Epithelial cell of proximal tubule (primary cell): ENCODE results near the gene DDX10. TPM values are rescaled to one million over a fixed set of nuclear protein-coding genes. Genes with fewer than 3 reads are reported as not detected.
"Not testable (repeated sequence)": the region's sequence is repeated elsewhere in the genome, so short reads cannot be mapped to it uniquely, and the experiment has no call there.

ENCODE experiments used
- DNase-seq: peaks from one replicate; pipeline ENCODE4 v3.0.0-alpha.2; 2011; ENCODE audit warnings: low read depth
- H3K4me3 ChIP-seq: 2 replicates; pipeline ENCODE4 v1.5.1; 2011; ENCODE audit warnings: low read depth, mild to moderate bottlenecking, low read length
- CTCF ChIP-seq: conservative IDR thresholded peaks from 2 replicates; pipeline ENCODE4 v1.5.1; 2012; ENCODE audit warnings: low read depth, mild to moderate bottlenecking, low read length
- total RNA-seq: library from RNA; depleted of rRNA; stranded (reverse); fragments of >200 nt; gene quantifications from 2 replicates; pipeline ENCODE4 v1.2.3, GENCODE V29; 2015

The DDX10 gene
- total RNA-seq, 1 donor from 2014 or later = 28.9 TPM

GRCh38 chr11:108727665-108728064 is 62.8 kb downstream of the DDX10 start:
- TF ChIP-seq CTCF = no peak
- no peak overlapping the region for H3K4me3 ChIP-seq
- DNase-seq = no peak

GRCh38 chr11:108729227-108729871 is 64.5 kb downstream of the DDX10 start:
- TF ChIP-seq CTCF = no peak
- no peak for DNase-seq
- no peak overlapping the region for H3K4me3 ChIP-seq

GRCh38 chr11:108732395-108732794 is 67.5 kb downstream of the DDX10 start:
- H3K4me3 ChIP-seq = no peak overlapping the region
- TF ChIP-seq CTCF = no peak
- no peak for DNase-seq

- no peak for TF ChIP-seq CTCF
- H3K4me3 ChIP-seq = peak overlapping the region; percentile 30
- DNase-seq = peak; percentile 58
Observed at GRCh38 chr11:108733479-108734116, 68.7 kb downstream of the DDX10 start.

GRCh38 chr11:108734283-108734682 is 69.4 kb downstream of the DDX10 start:
- DNase-seq = no peak

GRCh38 chr11:108734956-108735559 is 70.2 kb downstream of the DDX10 start:
- H3K4me3 ChIP-seq = no peak overlapping the region
- TF ChIP-seq CTCF = peak; percentile 69
- DNase-seq = no peak

More at GRCh38 chr11:108734283-108734682, 69.4 kb downstream of the DDX10 start:
- no peak overlapping the region for H3K4me3 ChIP-seq
- TF ChIP-seq CTCF = no peak

- DNase-seq = not testable (repeated sequence)
Observed at GRCh38 chr11:108740132-108740531, 75.3 kb downstream of the DDX10 start.

More at GRCh38 chr11:108740132-108740531, 75.3 kb downstream of the DDX10 start:
- H3K4me3 ChIP-seq = not testable (repeated sequence)
